ENCODE results near the gene ISCA2.

DNA sequence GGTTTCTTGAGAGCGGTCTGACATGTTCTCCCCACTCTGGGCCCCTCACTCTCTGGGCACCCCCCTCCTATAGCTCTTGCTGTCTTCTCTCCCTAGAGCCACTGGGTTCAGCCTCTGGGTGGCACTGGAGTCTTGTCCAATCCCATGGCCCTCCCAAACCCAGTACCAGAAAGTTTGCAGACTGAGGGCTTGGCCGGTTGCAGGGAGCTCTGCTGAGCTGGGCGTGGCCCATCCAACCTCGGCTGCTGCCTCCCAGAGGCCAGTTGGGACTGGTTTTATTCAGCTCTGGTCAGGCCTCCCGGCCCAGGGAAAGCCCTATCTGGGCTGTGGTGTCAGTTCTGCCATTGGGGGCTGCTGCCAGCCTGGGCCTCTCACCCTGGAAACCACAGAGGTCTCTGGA is 37.9 kb downstream of the ISCA2 start:
- TF ChIP-seq, protein P1, sequence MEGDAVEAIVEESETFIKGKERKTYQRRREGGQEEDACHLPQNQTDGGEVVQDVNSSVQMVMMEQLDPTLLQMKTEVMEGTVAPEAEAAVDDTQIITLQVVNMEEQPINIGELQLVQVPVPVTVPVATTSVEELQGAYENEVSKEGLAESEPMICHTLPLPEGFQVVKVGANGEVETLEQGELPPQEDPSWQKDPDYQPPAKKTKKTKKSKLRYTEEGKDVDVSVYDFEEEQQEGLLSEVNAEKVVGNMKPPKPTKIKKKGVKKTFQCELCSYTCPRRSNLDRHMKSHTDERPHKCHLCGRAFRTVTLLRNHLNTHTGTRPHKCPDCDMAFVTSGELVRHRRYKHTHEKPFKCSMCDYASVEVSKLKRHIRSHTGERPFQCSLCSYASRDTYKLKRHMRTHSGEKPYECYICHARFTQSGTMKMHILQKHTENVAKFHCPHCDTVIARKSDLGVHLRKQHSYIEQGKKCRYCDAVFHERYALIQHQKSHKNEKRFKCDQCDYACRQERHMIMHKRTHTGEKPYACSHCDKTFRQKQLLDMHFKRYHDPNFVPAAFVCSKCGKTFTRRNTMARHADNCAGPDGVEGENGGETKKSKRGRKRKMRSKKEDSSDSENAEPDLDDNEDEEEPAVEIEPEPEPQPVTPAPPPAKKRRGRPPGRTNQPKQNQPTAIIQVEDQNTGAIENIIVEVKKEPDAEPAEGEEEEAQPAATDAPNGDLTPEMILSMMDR (IDR thresholded peaks at IDR 0.05; ENCODE audit: borderline replicate concordance, extremely low read depth, low read length, poor library complexity, severe bottlenecking): no peak
- no peak for TF ChIP-seq EZH2 (IDR thresholded peaks at IDR 0.05; ENCODE audit: borderline replicate concordance, low read depth, low read length, severe bottlenecking)
